ENCODE results near the gene FLT1.

Gene FLT1

DNA sequence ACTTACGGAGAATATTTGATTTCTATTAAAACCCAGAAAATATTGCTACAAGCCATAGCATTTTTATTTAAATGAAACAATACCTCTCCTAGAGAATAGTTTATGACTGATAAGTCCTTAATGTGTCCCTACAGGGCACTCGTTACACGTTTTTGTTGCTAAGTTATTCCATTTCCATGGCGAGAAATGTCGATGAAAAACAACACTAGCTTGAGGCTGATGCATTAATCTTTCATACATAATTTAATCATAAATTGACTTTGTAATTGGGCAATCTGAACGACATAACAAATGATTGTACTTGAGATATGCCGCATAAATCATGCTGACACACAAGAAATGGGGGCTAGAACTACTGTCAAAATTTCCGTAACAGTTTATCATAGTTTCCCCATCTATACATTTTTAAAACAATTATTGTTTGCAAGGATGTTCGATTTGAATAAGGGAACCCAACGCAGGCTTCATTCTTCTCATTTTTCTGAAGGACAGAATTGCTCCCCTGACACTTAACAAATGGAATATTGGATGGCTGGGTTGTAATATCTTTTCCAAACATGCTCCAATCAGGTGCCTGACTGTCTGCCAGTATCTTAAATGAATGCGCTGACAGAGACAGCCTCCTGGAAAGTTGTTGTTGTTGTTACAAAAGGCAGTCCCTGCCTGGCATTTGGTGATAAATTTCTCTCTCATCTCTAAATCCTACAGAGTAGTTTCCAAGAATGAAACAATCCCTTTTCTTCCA is 61.9 kb downstream of the FLT1 start:
- H3K79me2 ChIP-seq (ENCODE audit: insufficient read depth, low read length): no peaks in the 10 kb centered on the region
- H3K9me3 ChIP-seq (ENCODE audit: low read length): no peaks in the 10 kb centered on the region
- H3K27ac ChIP-seq (ENCODE audit: low read depth, low read length, poor library complexity, severe bottlenecking): no peak overlapping the region
- H4K20me1 ChIP-seq (ENCODE audit: insufficient read depth, low read length): no peaks in the 10 kb centered on the region
- no peaks in the 10 kb centered on the region for H3K9me2 ChIP-seq (ENCODE audit: low read depth, low read length)
- H3K4me3 ChIP-seq (ENCODE audit: low read depth, low read length, poor library complexity, severe bottlenecking): no peak overlapping the region
- H3K27me3 ChIP-seq (ENCODE audit: insufficient read depth, low read length): no peaks in the 10 kb centered on the region
- H2AFZ ChIP-seq (ENCODE audit: low read length): no peak overlapping the region
- no peak overlapping the region for H3K9ac ChIP-seq (ENCODE audit: low read length)
- no peaks in the 10 kb centered on the region for H3F3A ChIP-seq (ENCODE audit: insufficient read depth, low read length)
- H3K4me2 ChIP-seq (ENCODE audit: low read length): no peak overlapping the region
- no peak for TF ChIP-seq EZH2 (IDR thresholded peaks at IDR 0.05; ENCODE audit: borderline replicate concordance, low read length)
- TF ChIP-seq CTCF (IDR thresholded peaks at IDR 0.05; ENCODE audit: low read length): no peak
- H3K36me3 ChIP-seq (ENCODE audit: insufficient read depth, low read length): no peaks in the 10 kb centered on the region
- no peaks in the 10 kb centered on the region for H3K4me1 ChIP-seq (ENCODE audit: insufficient read depth, low read length, severe bottlenecking)

GRCh38 chr13:28429685-28430290 is 65.1 kb downstream of the FLT1 start:
- peak overlapping the region; percentile 37; the same call in 1 of the 2 replicates for H3K4me2 ChIP-seq (ENCODE audit: low read length)
- no peaks in the 10 kb centered on the region for H4K20me1 ChIP-seq (ENCODE audit: insufficient read depth, low read length)
- no peak overlapping the region for H3K4me3 ChIP-seq (ENCODE audit: low read depth, low read length, poor library complexity, severe bottlenecking)
- H3K4me1 ChIP-seq (ENCODE audit: insufficient read depth, low read length, severe bottlenecking): no peaks in the 10 kb centered on the region
- H3K27me3 ChIP-seq (ENCODE audit: insufficient read depth, low read length): no peaks in the 10 kb centered on the region
- no peaks in the 10 kb centered on the region for H3K9me3 ChIP-seq (ENCODE audit: low read length)
- no peak overlapping the region for H3K9ac ChIP-seq (ENCODE audit: low read length)
- no peaks in the 10 kb centered on the region for H3K36me3 ChIP-seq (ENCODE audit: insufficient read depth, low read length)
- H3F3A ChIP-seq (ENCODE audit: insufficient read depth, low read length): no peaks in the 10 kb centered on the region
- no peaks in the 10 kb centered on the region for H3K9me2 ChIP-seq (ENCODE audit: low read depth, low read length)
- H3K27ac ChIP-seq (ENCODE audit: low read depth, low read length, poor library complexity, severe bottlenecking): no peak overlapping the region
- H2AFZ ChIP-seq (ENCODE audit: low read length): no peak overlapping the region
- H3K79me2 ChIP-seq (ENCODE audit: insufficient read depth, low read length): no peaks in the 10 kb centered on the region
- TF ChIP-seq CTCF (IDR thresholded peaks at IDR 0.05; ENCODE audit: low read length): no peak

DNA sequence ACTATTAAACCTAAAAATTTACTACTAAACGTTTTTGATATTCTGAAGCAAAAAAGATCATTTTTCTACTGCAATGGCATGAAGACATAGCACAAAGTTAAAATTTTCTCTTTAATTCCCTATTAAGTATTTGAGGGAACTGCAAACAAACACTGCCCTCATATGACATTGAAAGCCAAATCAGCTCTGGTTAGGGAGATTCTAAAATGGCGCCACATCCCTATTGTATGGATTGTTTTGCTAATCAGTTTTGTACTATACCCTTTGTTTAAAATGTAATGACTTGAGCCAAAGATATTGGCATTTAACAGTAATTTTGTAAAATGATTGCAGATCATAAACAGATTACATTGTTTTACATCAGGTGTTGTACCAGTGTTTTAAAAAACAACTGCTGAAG is 65.8 kb downstream of the FLT1 start:
- H3K36me3 ChIP-seq (ENCODE audit: insufficient read depth, low read length): no peaks in the 10 kb centered on the region
- no peak overlapping the region for H2AFZ ChIP-seq (ENCODE audit: low read length)
- H3K9ac ChIP-seq (ENCODE audit: low read length): no peak overlapping the region

More for the DNA sequence above, 65.8 kb downstream of the FLT1 start:
- Histone ChIP-seq H3K4me2 (ENCODE audit: low read length) (no peak overlapping the region), H3K27ac (ENCODE audit: low read depth, low read length, poor library complexity, severe bottlenecking) (no peak overlapping the region), H3K79me2 (ENCODE audit: insufficient read depth, low read length) (no peaks in the 10 kb centered on the region), H3K9me2 (ENCODE audit: low read depth, low read length) (no peaks in the 10 kb centered on the region), H3K4me3 (ENCODE audit: low read depth, low read length, poor library complexity, severe bottlenecking) (no peak overlapping the region), H3K9me3 (ENCODE audit: low read length) (no peaks in the 10 kb centered on the region), H3K27me3 (ENCODE audit: insufficient read depth, low read length) (no peaks in the 10 kb centered on the region), H3K4me1 (ENCODE audit: insufficient read depth, low read length, severe bottlenecking) (no peaks in the 10 kb centered on the region), H4K20me1 (ENCODE audit: insufficient read depth, low read length) (no peaks in the 10 kb centered on the region), H3F3A (ENCODE audit: insufficient read depth, low read length) (no peaks in the 10 kb centered on the region)
- TF ChIP-seq EZH2 (IDR thresholded peaks at IDR 0.05; ENCODE audit: borderline replicate concordance, low read length) (no peak), CTCF (IDR thresholded peaks at IDR 0.05; ENCODE audit: low read length) (no peak)

Data from OCI-LY1 (cell line).